Measurements from ENCODE around the gene SLC14A1.

The SLC14A1 gene

DNA sequence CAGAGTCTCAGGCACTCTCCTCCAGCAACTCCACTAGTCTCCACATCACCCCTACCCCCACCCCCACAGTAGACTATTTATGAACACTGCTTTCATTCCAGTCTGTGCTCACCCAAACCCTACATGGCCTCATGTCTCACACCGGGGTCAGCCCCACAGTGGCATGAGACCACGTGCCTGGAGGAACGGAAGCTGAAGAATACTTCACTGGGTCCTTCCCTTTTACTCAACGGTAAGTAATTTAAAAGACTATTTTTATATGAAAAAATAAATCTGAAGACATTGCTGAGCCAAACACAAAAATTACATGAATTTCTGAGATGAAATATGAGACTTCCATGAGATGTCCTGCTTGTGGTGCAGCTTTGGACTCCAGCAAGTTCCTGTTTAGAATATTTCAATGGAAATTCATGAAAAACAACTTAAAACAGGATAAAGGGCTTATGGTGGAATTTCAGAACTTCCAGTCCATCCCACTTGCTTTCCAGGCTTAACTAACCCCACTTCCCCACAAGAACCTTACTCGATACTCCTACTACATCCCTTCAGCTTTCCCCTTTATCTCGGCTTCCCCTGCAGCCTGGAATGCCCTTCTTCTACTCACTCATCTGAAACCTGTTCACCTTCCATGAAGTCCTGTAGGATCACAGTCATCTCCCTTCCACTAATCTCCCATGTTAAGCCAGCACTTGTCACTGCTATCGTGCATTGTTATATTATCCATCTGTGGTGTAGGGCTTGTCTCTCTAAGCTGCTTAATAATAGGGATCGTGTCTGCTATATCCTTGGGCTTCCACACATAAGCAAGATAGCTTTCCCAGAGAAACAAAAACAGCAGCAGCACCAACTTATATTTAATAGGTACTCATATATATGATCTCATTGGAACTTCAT, 47.9 kb downstream of the SLC14A1 start:
- Histone ChIP-seq H3K27me3 (ENCODE audit: control insufficient read depth in 3 of 3, insufficient read depth in 3 of 3, low read depth in 1 of 3, low read length in 3 of 3) (peaks cover 0 to 8% (median 0%) of the 10 kb centered on the region in 3 experiments), H3K18ac (ENCODE audit: low read length) (no peak overlapping the region), H2BK12ac (ENCODE audit: low read length) (no peak overlapping the region), H4K91ac (ENCODE audit: low read depth, low read length, poor library complexity) (no peak overlapping the region), H2BK15ac (ENCODE audit: low read length) (no peak overlapping the region), H3K4me2 (ENCODE audit: insufficient read depth, low read length, poor library complexity, severe bottlenecking) (no peak overlapping the region), H3K9ac (ENCODE audit: low read depth, low read length, poor library complexity) (no peak overlapping the region), H2BK5ac (ENCODE audit: low read length) (no peak overlapping the region), H4K8ac (ENCODE audit: low read depth, low read length) (no peak overlapping the region), H3K9me3 (replicated peaks in 1 of 2; ENCODE audit: control insufficient read depth in 2 of 2, insufficient read depth in 1 of 2, low read depth in 1 of 2, low read length in 2 of 2) (peaks cover 0 to 2% of the 10 kb centered on the region in 2 donors), H2BK120ac (ENCODE audit: low read depth, low read length) (no peak overlapping the region), H3K23ac (ENCODE audit: low read depth, low read length, poor library complexity) (no peak overlapping the region), H3K79me1 (ENCODE audit: low read depth, low read length) (no peaks in the 10 kb centered on the region), H2AFZ (ENCODE audit: low read length) (no peak overlapping the region), H2AK5ac (ENCODE audit: low read depth, low read length) (no peak overlapping the region), H3K14ac (ENCODE audit: low read length) (no peak overlapping the region), H3K4me1 (ENCODE audit: control insufficient read depth in 2 of 2, insufficient read depth in 1 of 2, low read depth in 1 of 2, low read length in 2 of 2) (no peaks in the 10 kb centered on the region), H3K27ac (replicated peaks; ENCODE audit: low read length) (no peak overlapping the region), H3K4ac (ENCODE audit: low read length) (no peak overlapping the region), H3K4me3 (ENCODE audit: low read length in 2 of 2) (no peak overlapping the region), H3K36me3 (replicated peaks in 1 of 2; ENCODE audit: control insufficient read depth in 2 of 2, insufficient read depth in 2 of 2, low read length in 2 of 2) (no peaks in the 10 kb centered on the region)
- DNase-seq (ENCODE audit: low spot score), result no peak
- 100% methylated on average over 1 of the region's 8 CpGs; no CpG with 5 or more reads in 1 of the 2 donors for whole genome bisulfite sequencing, 2 donors (ENCODE audit: extremely low coverage in 2 of 2, insufficient read length in 2 of 2, insufficient replicate concordance in 1 of 2)

DNA sequence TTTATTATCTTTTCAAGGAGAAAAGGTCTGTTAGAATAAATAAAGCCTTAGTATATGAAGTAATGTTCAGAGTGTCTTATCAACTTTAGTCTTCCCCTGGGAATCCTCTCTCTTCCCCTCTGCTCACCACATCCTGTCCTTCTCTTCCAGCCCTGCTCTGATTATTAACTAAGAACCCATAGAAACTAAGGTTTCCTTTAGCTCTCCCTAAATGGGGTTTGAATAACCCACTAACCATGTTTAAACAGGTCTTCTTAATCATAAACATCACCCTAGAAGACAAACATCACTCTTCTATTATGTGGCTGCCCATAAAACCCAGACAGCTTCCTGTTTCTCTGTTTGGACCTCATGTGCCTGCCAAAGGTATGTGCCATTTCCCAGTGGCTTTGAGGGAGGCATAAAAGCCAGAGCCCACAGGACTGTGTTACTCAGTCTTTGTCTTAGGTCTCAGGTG, 50.1 kb downstream of the SLC14A1 start:
- Histone ChIP-seq H3K4me2 (ENCODE audit: insufficient read depth, low read length, poor library complexity, severe bottlenecking) (no peak overlapping the region), H2BK5ac (ENCODE audit: low read length) (no peak overlapping the region), H3K27ac (replicated peaks; ENCODE audit: low read length) (no peak overlapping the region), H2BK12ac (ENCODE audit: low read length) (no peak overlapping the region), H2AFZ (ENCODE audit: low read length) (no peak overlapping the region), H2BK120ac (ENCODE audit: low read depth, low read length) (no peak overlapping the region), H3K9me3 (replicated peaks in 1 of 2; ENCODE audit: control insufficient read depth in 2 of 2, insufficient read depth in 1 of 2, low read depth in 1 of 2, low read length in 2 of 2) (peaks cover 0 to 2% of the 10 kb centered on the region in 2 donors), H3K18ac (ENCODE audit: low read length) (no peak overlapping the region), H3K79me1 (ENCODE audit: low read depth, low read length) (no peaks in the 10 kb centered on the region), H3K14ac (ENCODE audit: low read length) (no peak overlapping the region), H3K27me3 (ENCODE audit: control insufficient read depth in 3 of 3, insufficient read depth in 3 of 3, low read depth in 1 of 3, low read length in 3 of 3) (peaks cover 0 to 2% (median 0%) of the 10 kb centered on the region in 3 experiments), H2AK5ac (ENCODE audit: low read depth, low read length) (no peak overlapping the region), H3K4ac (ENCODE audit: low read length) (no peak overlapping the region), H3K4me1 (ENCODE audit: control insufficient read depth in 2 of 2, insufficient read depth in 1 of 2, low read depth in 1 of 2, low read length in 2 of 2) (no peaks in the 10 kb centered on the region), H2BK15ac (ENCODE audit: low read length) (no peak overlapping the region), H3K4me3 (ENCODE audit: low read length in 2 of 2) (no peak overlapping the region), H3K23ac (ENCODE audit: low read depth, low read length, poor library complexity) (no peak overlapping the region), H4K8ac (ENCODE audit: low read depth, low read length) (no peak overlapping the region), H3K36me3 (replicated peaks in 1 of 2; ENCODE audit: control insufficient read depth in 2 of 2, insufficient read depth in 2 of 2, low read length in 2 of 2) (no peaks in the 10 kb centered on the region), H3K9ac (ENCODE audit: low read depth, low read length, poor library complexity) (no peak overlapping the region), H4K91ac (ENCODE audit: low read depth, low read length, poor library complexity) (no peak overlapping the region)
- no peak for DNase-seq (ENCODE audit: low spot score)

DNA sequence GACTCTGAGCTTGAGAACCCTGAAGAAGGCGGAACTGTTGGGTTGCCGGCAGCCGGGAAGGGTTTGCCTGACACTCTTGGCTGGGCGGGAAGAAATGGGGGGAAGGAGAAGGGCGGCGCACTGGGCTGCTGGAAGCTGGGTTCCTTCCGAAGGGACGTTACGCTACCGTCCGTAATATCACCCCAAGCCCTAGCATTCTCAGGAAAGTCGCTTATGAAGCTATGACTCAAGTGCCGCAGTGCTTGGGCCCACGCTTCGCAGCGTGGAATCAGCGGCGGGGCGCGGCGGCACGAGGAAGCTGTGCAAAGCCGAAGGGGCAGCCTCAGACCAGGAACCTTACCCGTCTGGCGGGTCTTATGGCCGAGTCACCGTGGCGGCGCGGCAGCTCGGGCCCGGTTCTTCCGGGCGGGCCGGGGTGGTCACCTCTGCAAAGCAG, 51.3 kb downstream of the SLC14A1 start:
- Histone ChIP-seq H3K9ac (ENCODE audit: low read depth, low read length, poor library complexity) (peak overlapping the region; percentile 65), H3K9me3 (replicated peaks in 1 of 2; ENCODE audit: control insufficient read depth in 2 of 2, insufficient read depth in 1 of 2, low read depth in 1 of 2, low read length in 2 of 2) (peaks cover 0 to 2% of the 10 kb centered on the region in 2 donors), H3K23ac (ENCODE audit: low read depth, low read length, poor library complexity) (no peak overlapping the region), H4K91ac (ENCODE audit: low read depth, low read length, poor library complexity) (no peak overlapping the region), H3K4ac (ENCODE audit: low read length) (no peak overlapping the region), H3K4me1 (ENCODE audit: control insufficient read depth in 2 of 2, insufficient read depth in 1 of 2, low read depth in 1 of 2, low read length in 2 of 2) (no peaks in the 10 kb centered on the region), H3K14ac (ENCODE audit: low read length) (no peak overlapping the region), H3K27me3 (ENCODE audit: control insufficient read depth in 3 of 3, insufficient read depth in 3 of 3, low read depth in 1 of 3, low read length in 3 of 3) (no peaks in the 10 kb centered on the region), H2BK120ac (ENCODE audit: low read depth, low read length) (no peak overlapping the region), H2BK15ac (ENCODE audit: low read length) (no peak overlapping the region), H3K27ac (replicated peaks; ENCODE audit: low read length) (no peak overlapping the region), H3K36me3 (replicated peaks in 1 of 2; ENCODE audit: control insufficient read depth in 2 of 2, insufficient read depth in 2 of 2, low read length in 2 of 2) (no peaks in the 10 kb centered on the region), H2BK5ac (ENCODE audit: low read length) (no peak overlapping the region), H3K4me3 (ENCODE audit: low read length in 2 of 2) (peak overlapping the region in 1 of 2 donors; percentile 85), H2AFZ (ENCODE audit: low read length) (no peak overlapping the region), H3K79me1 (ENCODE audit: low read depth, low read length) (no peaks in the 10 kb centered on the region), H4K8ac (ENCODE audit: low read depth, low read length) (peak overlapping the region; percentile 17), H3K18ac (ENCODE audit: low read length) (peak overlapping the region; percentile 87), H3K4me2 (ENCODE audit: insufficient read depth, low read length, poor library complexity, severe bottlenecking) (peak overlapping the region; percentile 49), H2AK5ac (ENCODE audit: low read depth, low read length) (no peak overlapping the region), H2BK12ac (ENCODE audit: low read length) (no peak overlapping the region)
- WGBS, 2 donors (ENCODE audit: extremely low coverage in 2 of 2, insufficient read length in 2 of 2, insufficient replicate concordance in 1 of 2), result no CpG with 5 or more reads among the region's 35 CpGs
- DNase-seq (ENCODE audit: low spot score), result no peak

DNA sequence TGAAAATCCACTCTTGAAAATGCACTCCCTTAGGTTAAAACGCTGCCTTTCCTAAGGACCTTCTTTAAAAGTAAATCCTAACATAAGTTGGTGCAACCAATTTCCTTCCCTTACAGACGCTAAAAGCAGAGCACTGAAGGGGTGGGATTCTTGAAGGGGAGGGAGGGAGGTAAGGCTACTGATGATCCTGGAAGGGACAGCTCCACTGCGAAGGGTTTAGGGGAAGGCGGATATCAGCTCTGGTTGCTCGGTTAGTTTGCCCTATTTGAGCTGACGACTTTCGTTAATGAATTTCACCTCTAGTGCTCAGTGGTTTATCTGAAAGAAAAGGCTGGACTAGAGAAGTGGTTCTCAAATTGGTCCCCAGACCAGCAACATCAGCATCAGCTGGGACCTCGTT, 51.8 kb downstream of the SLC14A1 start:
- H3K36me3 ChIP-seq (replicated peaks in 1 of 2; ENCODE audit: control insufficient read depth in 2 of 2, insufficient read depth in 2 of 2, low read length in 2 of 2), result no peaks in the 10 kb centered on the region
- H3K23ac ChIP-seq (ENCODE audit: low read depth, low read length, poor library complexity), result no peak overlapping the region
- no peak overlapping the region for H4K91ac ChIP-seq (ENCODE audit: low read depth, low read length, poor library complexity)
- no peak overlapping the region for H4K8ac ChIP-seq (ENCODE audit: low read depth, low read length)
- H3K27ac ChIP-seq (replicated peaks; ENCODE audit: low read length), result no peak overlapping the region
- H3K18ac ChIP-seq (ENCODE audit: low read length), result no peak overlapping the region
- WGBS, 2 donors (ENCODE audit: extremely low coverage in 2 of 2, insufficient read length in 2 of 2, insufficient replicate concordance in 1 of 2), result no CpG with 5 or more reads among the region's 8 CpGs
- no peak overlapping the region for H2AK5ac ChIP-seq (ENCODE audit: low read depth, low read length)
- no peak overlapping the region for H2BK15ac ChIP-seq (ENCODE audit: low read length)
- H2BK120ac ChIP-seq (ENCODE audit: low read depth, low read length), result no peak overlapping the region
- H3K14ac ChIP-seq (ENCODE audit: low read length), result no peak overlapping the region
- no peak overlapping the region for H2BK5ac ChIP-seq (ENCODE audit: low read length)
- H3K27me3 ChIP-seq (ENCODE audit: control insufficient read depth in 3 of 3, insufficient read depth in 3 of 3, low read depth in 1 of 3, low read length in 3 of 3), result peaks cover 0 to 2% (median 0%) of the 10 kb centered on the region in 3 experiments
- H3K4me3 ChIP-seq (ENCODE audit: low read length in 2 of 2), result peak overlapping the region in 1 of 2 donors; percentile 85
- no peak overlapping the region for H2AFZ ChIP-seq (ENCODE audit: low read length)
- peaks cover 0 to 2% of the 10 kb centered on the region in 2 donors for H3K9me3 ChIP-seq (replicated peaks in 1 of 2; ENCODE audit: control insufficient read depth in 2 of 2, insufficient read depth in 1 of 2, low read depth in 1 of 2, low read length in 2 of 2)
- no peak for DNase-seq (ENCODE audit: low spot score)
- H3K4me1 ChIP-seq (ENCODE audit: control insufficient read depth in 2 of 2, insufficient read depth in 1 of 2, low read depth in 1 of 2, low read length in 2 of 2), result peaks cover 0 to 1% of the 10 kb centered on the region in 2 donors
- H3K9ac ChIP-seq (ENCODE audit: low read depth, low read length, poor library complexity), result peak overlapping the region; percentile 65
- no peak overlapping the region for H3K4ac ChIP-seq (ENCODE audit: low read length)
- H3K4me2 ChIP-seq (ENCODE audit: insufficient read depth, low read length, poor library complexity, severe bottlenecking), result peak overlapping the region; percentile 49
- H3K79me1 ChIP-seq (ENCODE audit: low read depth, low read length), result no peaks in the 10 kb centered on the region
- H2BK12ac ChIP-seq (ENCODE audit: low read length), result no peak overlapping the region
